Measurements from ENCODE around the gene TAS2R60. TPM values are rescaled to one million over a fixed set of nuclear protein-coding genes. Genes with fewer than 3 reads are reported as not detected.

Gene TAS2R60
- total RNA-seq, 1 experiment from 2014 or later = 0.24 TPM

GRCh38 chr7:143455491-143455890, 12.2 kb downstream of the TAS2R60 start (continued):
- TF ChIP-seq ARID4B (CRISPR knock-in tag; IDR thresholded peaks at IDR 0.05; ENCODE audit: borderline replicate concordance) = no peak
- TF ChIP-seq MAX (CRISPR knock-in tag; IDR thresholded peaks at IDR 0.05) = no peak
- TF ChIP-seq TEAD4 (CRISPR knock-in tag; IDR thresholded peaks at IDR 0.05) = no peak

GRCh38 chr7:143455942-143456341, 12.7 kb downstream of the TAS2R60 start:
- ChIA-PET CTCF (no interaction called here), POLR2A (interaction anchor here (1.0 kb wide), 1 partner anchor 47 kb away, joined by 3 read pairs; the partner anchor contains the start of gene EPHA1)
- Mint-ChIP-seq H3K4me3 (no peak overlapping the region), H3K27ac (no peak overlapping the region), H3K36me3 (peaks cover 6% of the 10 kb centered on the region), H3K9me3 (peaks cover 8% of the 10 kb centered on the region), H3K4me1 (peaks cover 5% of the 10 kb centered on the region), H3K27me3 (ENCODE audit: low read depth) (no peaks in the 10 kb centered on the region; the same call in 1 of the 2 replicates)
- TF ChIP-seq IRF2 (CRISPR knock-in tag; IDR thresholded peaks at IDR 0.05; ENCODE audit: borderline replicate concordance, low read depth) (no peak), PRDM15 (CRISPR knock-in tag; IDR thresholded peaks at IDR 0.05) (no peak), JAZF1 (CRISPR knock-in tag; IDR thresholded peaks at IDR 0.05) (no peak), AFF4 (CRISPR knock-in tag; IDR thresholded peaks at IDR 0.05; ENCODE audit: borderline replicate concordance) (no peak), NFATC4 (CRISPR knock-in tag; IDR thresholded peaks at IDR 0.05) (no peak), CDX4 (CRISPR knock-in tag; IDR thresholded peaks at IDR 0.05; ENCODE audit: borderline replicate concordance) (no peak), ZNF317 (CRISPR knock-in tag; IDR thresholded peaks at IDR 0.05; ENCODE audit: borderline replicate concordance, low read depth) (no peak), MAX (CRISPR knock-in tag; IDR thresholded peaks at IDR 0.05) (no peak)
- DNase-seq (ENCODE audit: low spot score) (no peak), ATAC-seq (no peak)

Data from WTC11 (cell line).